ENCODE measurements around the gene DLGAP1. TPM values are rescaled to one million over a fixed set of nuclear protein-coding genes. Genes with fewer than 3 reads are reported as not detected.
"Not testable (repeated sequence)": the region's sequence is repeated elsewhere in the genome, so short reads cannot be mapped to it uniquely, and the experiment has no call there.

DLGAP1 gene
- total RNA-seq, 1 donor from 2014 or later: 2.0 TPM

DNA sequence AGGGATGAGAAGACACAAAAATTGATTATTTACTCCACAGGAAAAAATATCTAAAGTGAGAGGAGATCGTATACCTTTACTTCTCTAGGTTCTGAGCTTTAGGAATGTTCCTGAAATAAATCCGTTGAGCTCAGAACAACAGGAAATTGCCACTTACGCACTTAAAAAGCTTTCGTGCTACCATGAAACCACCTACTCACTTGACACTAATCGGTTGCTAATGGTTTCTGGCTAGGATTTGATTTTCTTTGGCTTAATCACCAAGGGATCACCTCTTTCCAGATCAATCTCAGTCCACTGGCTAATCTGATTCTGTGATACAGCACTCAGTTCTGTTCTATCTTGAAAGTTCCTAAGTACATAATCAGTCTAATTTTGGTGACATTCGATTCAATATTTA lies 419.6 kb downstream of the DLGAP1 start:
- Histone ChIP-seq H3K4me3 (no peak overlapping the region), H3K4me1 (no peaks in the 10 kb centered on the region), H3K27me3 (no peaks in the 10 kb centered on the region), H3K9me3 (no peaks in the 10 kb centered on the region), H3K27ac (no peak overlapping the region), H3K36me3 (no peaks in the 10 kb centered on the region)
- no peak for DNase-seq (ENCODE audit: low spot score in 2 of 2)
- TF ChIP-seq, protein P1, sequence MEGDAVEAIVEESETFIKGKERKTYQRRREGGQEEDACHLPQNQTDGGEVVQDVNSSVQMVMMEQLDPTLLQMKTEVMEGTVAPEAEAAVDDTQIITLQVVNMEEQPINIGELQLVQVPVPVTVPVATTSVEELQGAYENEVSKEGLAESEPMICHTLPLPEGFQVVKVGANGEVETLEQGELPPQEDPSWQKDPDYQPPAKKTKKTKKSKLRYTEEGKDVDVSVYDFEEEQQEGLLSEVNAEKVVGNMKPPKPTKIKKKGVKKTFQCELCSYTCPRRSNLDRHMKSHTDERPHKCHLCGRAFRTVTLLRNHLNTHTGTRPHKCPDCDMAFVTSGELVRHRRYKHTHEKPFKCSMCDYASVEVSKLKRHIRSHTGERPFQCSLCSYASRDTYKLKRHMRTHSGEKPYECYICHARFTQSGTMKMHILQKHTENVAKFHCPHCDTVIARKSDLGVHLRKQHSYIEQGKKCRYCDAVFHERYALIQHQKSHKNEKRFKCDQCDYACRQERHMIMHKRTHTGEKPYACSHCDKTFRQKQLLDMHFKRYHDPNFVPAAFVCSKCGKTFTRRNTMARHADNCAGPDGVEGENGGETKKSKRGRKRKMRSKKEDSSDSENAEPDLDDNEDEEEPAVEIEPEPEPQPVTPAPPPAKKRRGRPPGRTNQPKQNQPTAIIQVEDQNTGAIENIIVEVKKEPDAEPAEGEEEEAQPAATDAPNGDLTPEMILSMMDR (IDR thresholded peaks at IDR 0.05): no peak
- intact Hi-C loops (cut with DNase I): no loop called here

DNA sequence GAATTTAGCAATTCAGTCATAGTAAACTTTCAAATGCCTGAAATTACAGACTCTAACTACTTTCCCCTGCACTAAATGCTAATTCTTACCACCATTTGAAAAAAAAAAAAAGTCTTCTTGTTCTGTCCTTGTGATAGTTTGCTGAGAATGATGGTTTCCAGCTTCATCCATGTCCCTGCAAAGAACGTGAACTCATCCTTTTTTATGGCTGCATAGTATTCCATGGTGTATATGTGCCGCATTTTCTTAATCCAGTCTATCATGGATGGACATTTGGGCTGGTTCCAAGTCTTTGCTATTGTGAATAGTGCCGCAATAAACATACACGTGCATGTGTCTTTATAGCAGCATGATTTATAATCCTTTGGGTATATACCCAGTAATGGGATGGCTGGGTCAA lies 420.3 kb downstream of the DLGAP1 start:
- H3K4me3 ChIP-seq; intact Hi-C loops (cut with DNase I); DNase-seq (ENCODE audit: low spot score in 2 of 2); H3K9me3 ChIP-seq; H3K27ac ChIP-seq; H3K4me1 ChIP-seq; H3K36me3 ChIP-seq; H3K27me3 ChIP-seq: not testable (repeated sequence)

DNA sequence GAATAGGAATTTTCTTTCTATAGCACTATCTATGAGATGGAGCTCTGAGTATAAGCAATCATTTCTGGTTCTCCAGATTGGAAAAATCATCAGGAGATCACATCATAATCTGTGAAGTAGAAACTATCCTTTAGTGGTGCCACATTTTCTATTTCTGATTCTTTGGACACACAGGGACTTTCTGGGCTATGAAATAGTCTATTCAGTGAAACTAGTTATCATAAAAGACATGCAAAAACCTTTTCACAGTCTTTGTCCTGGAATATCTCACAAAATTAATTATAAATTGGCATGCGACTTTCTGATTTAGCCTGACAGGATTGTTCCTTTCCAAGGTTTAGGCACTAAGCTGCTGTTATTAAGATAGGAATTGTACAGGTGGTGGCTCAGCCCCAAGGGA lies 428.6 kb downstream of the DLGAP1 start:
- intact Hi-C loops (cut with DNase I): no loop called here
- Histone ChIP-seq H3K4me1 (no peaks in the 10 kb centered on the region), H3K36me3 (no peaks in the 10 kb centered on the region), H3K27ac (no peak overlapping the region), H3K27me3 (no peaks in the 10 kb centered on the region), H3K4me3 (no peak overlapping the region), H3K9me3 (no peaks in the 10 kb centered on the region)
- DNase-seq (ENCODE audit: low spot score in 2 of 2): no peak
- TF ChIP-seq, protein P1 (IDR thresholded peaks at IDR 0.05): no peak

DNA sequence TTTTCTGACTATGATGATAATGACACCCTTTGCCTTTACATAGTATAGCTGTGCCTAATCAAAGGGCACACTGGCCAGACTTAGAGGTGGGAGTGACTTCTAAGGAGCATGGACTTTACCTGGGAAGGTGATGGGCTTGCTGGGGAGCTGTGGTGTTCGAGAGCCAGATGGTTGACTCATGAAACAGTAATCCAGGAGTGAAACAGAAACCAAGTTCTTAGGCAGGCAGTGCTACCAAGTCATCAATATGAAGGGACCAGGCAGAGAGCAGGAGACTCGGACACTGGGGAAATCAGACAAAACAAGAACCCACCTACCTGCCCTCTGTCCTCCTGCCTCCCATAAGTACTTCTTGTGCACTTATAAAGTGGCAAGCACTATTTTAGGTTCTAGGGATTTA lies 430.4 kb downstream of the DLGAP1 start:
- no peaks in the 10 kb centered on the region for H3K27me3 ChIP-seq
- H3K9me3 ChIP-seq: no peaks in the 10 kb centered on the region
- H3K4me1 ChIP-seq: no peaks in the 10 kb centered on the region
- intact Hi-C loops (cut with DNase I): no loop called here
- no peak overlapping the region for H3K4me3 ChIP-seq
- no peak for DNase-seq (ENCODE audit: low spot score in 2 of 2)
- TF ChIP-seq, protein P1 (IDR thresholded peaks at IDR 0.05): no peak
- no peak overlapping the region for H3K27ac ChIP-seq
- no peaks in the 10 kb centered on the region for H3K36me3 ChIP-seq

DNA sequence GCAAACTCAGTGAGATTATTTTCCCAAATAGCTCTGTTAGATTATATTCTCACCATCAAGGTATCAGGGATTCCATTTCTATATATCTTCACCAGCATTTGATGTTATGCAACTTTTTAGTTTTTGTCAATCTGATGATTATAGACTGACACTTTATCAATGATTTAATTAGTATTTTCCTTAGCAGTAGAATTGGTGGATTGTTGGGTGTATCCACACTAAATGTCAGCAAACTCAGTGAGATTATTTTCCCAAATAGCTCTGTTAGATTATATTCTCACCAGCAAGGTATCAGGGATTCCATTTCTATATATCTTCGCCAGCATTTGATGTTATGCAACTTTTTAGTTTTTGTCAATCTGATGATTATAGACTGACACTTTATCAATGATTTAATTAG lies 432.4 kb downstream of the DLGAP1 start:
- H3K9me3 ChIP-seq; H3K27me3 ChIP-seq; H3K4me3 ChIP-seq; H3K36me3 ChIP-seq; H3K4me1 ChIP-seq; intact Hi-C loops (cut with DNase I); H3K27ac ChIP-seq; DNase-seq (ENCODE audit: low spot score in 2 of 2): not testable (repeated sequence)

DNA sequence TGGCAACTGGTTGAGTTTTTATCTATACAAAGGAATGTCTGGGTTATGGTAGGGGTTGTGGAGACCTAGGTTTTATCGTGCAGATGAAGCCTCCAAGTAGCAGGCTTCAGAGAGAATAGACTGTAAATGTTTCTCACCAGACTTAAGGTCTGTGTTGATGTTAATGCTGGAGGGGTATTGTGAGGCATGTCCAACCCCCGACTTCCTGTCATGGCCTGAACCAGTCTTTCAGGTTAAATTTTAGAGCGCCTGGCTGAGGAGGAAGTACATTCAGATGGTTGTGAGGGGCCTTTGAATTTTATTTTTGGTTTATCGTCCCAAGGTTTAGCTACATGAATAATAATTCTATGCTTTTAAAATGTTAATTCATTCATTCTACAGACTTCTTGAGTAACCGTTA lies 435.1 kb downstream of the DLGAP1 start:
- H3K4me1 ChIP-seq: no peaks in the 10 kb centered on the region
- H3K27me3 ChIP-seq: no peaks in the 10 kb centered on the region
- no peak for DNase-seq (ENCODE audit: low spot score in 2 of 2)
- TF ChIP-seq, protein P1 (IDR thresholded peaks at IDR 0.05): no peak
- no peak overlapping the region for H3K4me3 ChIP-seq
- no peaks in the 10 kb centered on the region for H3K9me3 ChIP-seq
- H3K36me3 ChIP-seq: no peaks in the 10 kb centered on the region
- no peak overlapping the region for H3K27ac ChIP-seq
- intact Hi-C loops (cut with DNase I): no loop called here

DNA sequence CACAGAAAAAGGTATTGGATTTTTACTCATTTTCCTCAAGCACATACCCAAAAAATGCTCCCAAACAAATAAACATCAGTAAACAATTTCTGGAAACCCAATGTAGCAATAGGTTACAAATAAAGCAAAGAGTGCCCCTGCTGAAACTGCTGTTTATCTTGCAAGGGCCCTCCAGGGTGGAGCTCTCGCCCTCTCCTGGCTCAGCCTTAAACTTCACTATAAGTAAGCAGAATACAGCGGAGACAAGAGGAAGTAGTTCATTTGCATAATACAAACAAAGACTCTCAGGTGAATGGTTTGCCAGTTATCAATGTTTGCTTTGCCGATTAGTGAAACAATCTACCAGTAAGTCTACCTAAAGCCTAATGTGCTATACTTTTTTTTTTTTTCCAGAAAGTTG lies 437.6 kb downstream of the DLGAP1 start:
- no peak overlapping the region for H3K4me3 ChIP-seq
- intact Hi-C loops (cut with DNase I): no loop called here
- no peaks in the 10 kb centered on the region for H3K4me1 ChIP-seq
- H3K9me3 ChIP-seq: no peaks in the 10 kb centered on the region
- H3K27me3 ChIP-seq: no peaks in the 10 kb centered on the region
- H3K27ac ChIP-seq: no peak overlapping the region
- no peaks in the 10 kb centered on the region for H3K36me3 ChIP-seq
- no peak for DNase-seq (ENCODE audit: low spot score in 2 of 2)
- TF ChIP-seq, protein P1 (IDR thresholded peaks at IDR 0.05): no peak

Measured in ascending aorta (tissue), 2 donors.